HG03103 (cell line): ENCODE measurements around the gene ASMTL.
"Not testable (repeated sequence)": the region's sequence is repeated elsewhere in the genome, so short reads cannot be mapped to it uniquely, and the experiment has no call there.

ENCODE experiments used
- ATAC-seq: cut with Tn5 transposase; IDR thresholded peaks from one replicate; pipeline ENCODE4 v1.9.1; 2021; ENCODE audit warnings: low read depth; ENCODE audit not compliant: unreplicated experiment

Gene ASMTL

GRCh38 chrX:1442016-1442665 is 10.6 kb downstream of the ASMTL start:
- no peak for ATAC-seq

GRCh38 chrX:1440506-1440905 is 12.2 kb downstream of the ASMTL start:
- ATAC-seq = no peak

- ATAC-seq = no peak
These were observed 17.3 kb downstream of the ASMTL start for GRCh38 chrX:1435241-1435895.

GRCh38 chrX:1434871-1435240 is 17.9 kb downstream of the ASMTL start:
- ATAC-seq = no peak

- ATAC-seq = no peak
These were observed 18.9 kb downstream of the ASMTL start for GRCh38 chrX:1433646-1434357.

- ATAC-seq = no peak
These were observed 22.3 kb downstream of the ASMTL start for GRCh38 chrX:1430451-1430850.

GRCh38 chrX:1427756-1428155 is 25.0 kb downstream of the ASMTL start:
- no peak for ATAC-seq

- not testable (repeated sequence) for ATAC-seq
These were observed 26.4 kb downstream of the ASMTL start for GRCh38 chrX:1426321-1426720.

- no peak for ATAC-seq
These were observed 27.3 kb downstream of the ASMTL start for GRCh38 chrX:1425381-1425780.

GRCh38 chrX:1424147-1424851 is 28.4 kb downstream of the ASMTL start:
- ATAC-seq = no peak

- no peak for ATAC-seq
These were observed 29.5 kb downstream of the ASMTL start for GRCh38 chrX:1423215-1423614.

- no peak for ATAC-seq
These were observed 30.6 kb downstream of the ASMTL start for GRCh38 chrX:1422135-1422465.

- ATAC-seq = no peak
These were observed 31.1 kb downstream of the ASMTL start for GRCh38 chrX:1421433-1422134.

GRCh38 chrX:1420371-1420770 is 32.3 kb downstream of the ASMTL start:
- ATAC-seq = no peak

- no peak for ATAC-seq
These were observed 33.0 kb downstream of the ASMTL start for GRCh38 chrX:1419545-1420355.

GRCh38 chrX:1418901-1419544 is 33.7 kb downstream of the ASMTL start:
- ATAC-seq = no peak

- no peak for ATAC-seq
These were observed 34.6 kb downstream of the ASMTL start for GRCh38 chrX:1417921-1418771.

GRCh38 chrX:1416965-1417760 is 35.5 kb downstream of the ASMTL start:
- ATAC-seq = no peak
